HepG2 (cell line): ENCODE measurements around the gene NEDD4. TPM values are rescaled to one million over a fixed set of nuclear protein-coding genes. Genes with fewer than 3 reads are reported as not detected.
A peak's percentile ranks its signal among the peaks of the same experiment; 100 is the strongest.

Experiments
- AGO1 ChIP-seq: fragments of 200-400 bp; formaldehyde crosslinking; IDR thresholded peaks from 2 replicates; pipeline ENCODE4 v1.6.1; 2017; ENCODE audit warnings: mild to moderate bottlenecking, low read depth, low read length, moderate library complexity; ENCODE audit not compliant: poor library complexity, severe bottlenecking
- BHLHE40 ChIP-seq: IDR thresholded peaks from 2 replicates; pipeline ENCODE4 v1.6.1; 2011; ENCODE audit warnings: low read length, improper control_type of control experiment
- IRF2 ChIP-seq: IDR thresholded peaks from 2 replicates; pipeline ENCODE4 v1.6.1; 2018; ENCODE audit warnings: missing genetic modification reagents, missing compliant biosample characterization
- KLF12 ChIP-seq: sonication (generic); formaldehyde crosslinking; IDR thresholded peaks from 2 replicates; pipeline ENCODE4 v1.4.0; 2020; ENCODE audit warnings: missing genetic modification reagents, borderline replicate concordance
- NFKBIZ ChIP-seq: IDR thresholded peaks from 2 replicates; pipeline ENCODE4 v1.6.1; 2018; ENCODE audit warnings: missing genetic modification reagents, missing compliant biosample characterization
- REL ChIP-seq: sonication (generic); formaldehyde crosslinking; conservative IDR thresholded peaks from 2 replicates; pipeline ENCODE4 v1.8.0; 2022; ENCODE audit warnings: mild to moderate bottlenecking, missing genetic modification reagents, moderate library complexity
- SAFB2 ChIP-seq: sonication (generic); formaldehyde crosslinking; IDR thresholded peaks from 2 replicates; pipeline ENCODE4 v1.5.1; 2020; ENCODE audit warnings: missing genetic modification reagents, low read depth, mild to moderate bottlenecking, borderline replicate concordance
- ZNF878 ChIP-seq: sonication (generic); formaldehyde crosslinking; IDR thresholded peaks from 2 replicates; pipeline ENCODE4 v1.8.1; 2023; ENCODE audit warnings: mild to moderate bottlenecking, missing genetic modification reagents, moderate library complexity
- polyA plus RNA-seq, 8 experiments: library from polyadenylated mRNA; depleted of rRNA in 3 of 8; stranded (reverse) in 7 of 8; unstranded in 1 of 8; fragments of >200 nt; fragmentation: Illumina TruSeq in 4 of 8; extraction: Trizol in 4 of 8; gene quantifications; 2 replicates each; pipeline versions ENCODE4 v1.2.1 to v1.2.3, GENCODE V29; 2011 to 2016; ENCODE audit warnings: low read depth in 4 of 8, missing spikeins in 1 of 8, mixed read lengths in 1 of 8; ENCODE audit not compliant: insufficient read depth in 1 of 8
- total RNA-seq, 5 experiments: library from RNA; depleted of rRNA; stranded (reverse); fragments of >200 nt; fragmentation: Illumina TruSeq; extraction: Trizol; gene quantifications; 2 replicates each; pipeline ENCODE4 v1.2.3, GENCODE V29; 2016; ENCODE audit warnings: low read depth in 1 of 5
- TF ChIP-seq, protein P1 (sequence below): IDR thresholded peaks from 2 replicates; pipeline ENCODE4 v1.6.1; 2012; ENCODE audit warnings: low read length, improper control_type of control experiment
- TF ChIP-seq, protein P2 (sequence below): conservative IDR thresholded peaks from 2 replicates; pipeline ENCODE4 v1.6.1; 2018; ENCODE audit warnings: missing genetic modification reagents
- TF ChIP-seq, protein P3 (sequence below): sonication (generic); formaldehyde crosslinking; IDR thresholded peaks from 2 replicates; pipeline ENCODE4 v1.5.0; 2020; ENCODE audit warnings: missing genetic modification reagents
- TF ChIP-seq, protein P4 (sequence below): sonication (generic); formaldehyde crosslinking; IDR thresholded peaks from 2 replicates; pipeline ENCODE4 v1.4.0; 2020; ENCODE audit warnings: missing genetic modification reagents
- TF ChIP-seq, protein P5 (sequence below): sonication (generic); formaldehyde crosslinking; IDR thresholded peaks from 2 replicates; pipeline ENCODE4 v1.5.1; 2020; ENCODE audit warnings: mild to moderate bottlenecking, missing genetic modification reagents, borderline replicate concordance
- TF ChIP-seq, protein P6 (sequence below): sonication (generic); formaldehyde crosslinking; IDR thresholded peaks from 2 replicates; pipeline ENCODE4 v1.5.1; 2020; ENCODE audit warnings: mild to moderate bottlenecking, moderate library complexity, missing genetic modification reagents

NEDD4 gene
- total and polyA plus RNA-seq, 2 of the 13 experiments (the other 11 are each of a cell fraction or from before 2014, with no cell fraction given) = 10.4 to 13.0 TPM

DNA sequence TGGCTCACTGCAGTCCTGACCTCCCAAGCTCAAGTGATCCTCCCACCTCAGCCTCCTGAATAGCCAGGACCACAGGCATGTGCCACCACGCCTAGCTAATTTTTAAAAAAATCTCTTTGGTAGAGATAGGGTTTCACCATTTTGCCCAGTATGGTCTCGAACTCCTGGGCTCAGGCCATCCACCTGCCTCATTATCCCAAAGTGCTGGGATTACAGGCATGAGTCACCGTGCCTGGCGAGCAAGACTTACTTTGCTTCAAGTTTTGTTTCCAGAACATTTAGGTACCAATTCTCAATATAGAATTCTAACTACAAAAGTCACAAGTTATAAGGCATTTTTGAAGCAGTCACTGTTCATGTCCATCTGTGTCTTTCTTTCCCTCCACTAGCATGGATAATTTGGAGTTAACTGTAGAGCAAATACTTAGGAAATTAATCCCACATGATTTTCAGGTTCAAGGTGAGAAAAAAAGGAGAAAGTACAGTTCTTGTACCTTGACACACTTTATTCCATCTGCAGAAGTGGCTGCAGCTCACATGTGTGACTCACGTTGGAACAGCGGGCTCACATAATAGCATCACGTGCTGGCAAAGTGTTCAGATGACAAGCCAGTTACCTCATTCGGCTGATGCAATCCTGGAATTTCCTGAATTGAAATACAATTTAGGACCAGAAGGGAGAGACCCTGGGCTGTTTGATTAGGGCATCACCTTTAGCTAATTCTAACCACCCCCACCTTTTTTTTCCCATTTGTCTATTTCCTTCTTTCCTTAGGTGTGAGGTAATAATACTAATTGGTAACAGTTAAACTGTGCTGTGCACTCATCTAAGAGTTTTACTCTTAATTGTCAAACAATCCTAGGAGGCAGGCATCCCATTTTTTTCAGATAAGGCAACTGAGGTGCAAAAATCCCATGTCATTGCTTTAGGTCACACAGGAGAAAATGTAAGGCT, 46.9 kb upstream of the NEDD4 start (continued):
- peak; percentile 75; the same call in 1 of the 2 replicates for TF ChIP-seq NFKBIZ
- TF ChIP-seq REL (CRISPR knock-in tag) = no peak
- peak; percentile 99 for TF ChIP-seq BHLHE40
- TF ChIP-seq, protein P1, sequence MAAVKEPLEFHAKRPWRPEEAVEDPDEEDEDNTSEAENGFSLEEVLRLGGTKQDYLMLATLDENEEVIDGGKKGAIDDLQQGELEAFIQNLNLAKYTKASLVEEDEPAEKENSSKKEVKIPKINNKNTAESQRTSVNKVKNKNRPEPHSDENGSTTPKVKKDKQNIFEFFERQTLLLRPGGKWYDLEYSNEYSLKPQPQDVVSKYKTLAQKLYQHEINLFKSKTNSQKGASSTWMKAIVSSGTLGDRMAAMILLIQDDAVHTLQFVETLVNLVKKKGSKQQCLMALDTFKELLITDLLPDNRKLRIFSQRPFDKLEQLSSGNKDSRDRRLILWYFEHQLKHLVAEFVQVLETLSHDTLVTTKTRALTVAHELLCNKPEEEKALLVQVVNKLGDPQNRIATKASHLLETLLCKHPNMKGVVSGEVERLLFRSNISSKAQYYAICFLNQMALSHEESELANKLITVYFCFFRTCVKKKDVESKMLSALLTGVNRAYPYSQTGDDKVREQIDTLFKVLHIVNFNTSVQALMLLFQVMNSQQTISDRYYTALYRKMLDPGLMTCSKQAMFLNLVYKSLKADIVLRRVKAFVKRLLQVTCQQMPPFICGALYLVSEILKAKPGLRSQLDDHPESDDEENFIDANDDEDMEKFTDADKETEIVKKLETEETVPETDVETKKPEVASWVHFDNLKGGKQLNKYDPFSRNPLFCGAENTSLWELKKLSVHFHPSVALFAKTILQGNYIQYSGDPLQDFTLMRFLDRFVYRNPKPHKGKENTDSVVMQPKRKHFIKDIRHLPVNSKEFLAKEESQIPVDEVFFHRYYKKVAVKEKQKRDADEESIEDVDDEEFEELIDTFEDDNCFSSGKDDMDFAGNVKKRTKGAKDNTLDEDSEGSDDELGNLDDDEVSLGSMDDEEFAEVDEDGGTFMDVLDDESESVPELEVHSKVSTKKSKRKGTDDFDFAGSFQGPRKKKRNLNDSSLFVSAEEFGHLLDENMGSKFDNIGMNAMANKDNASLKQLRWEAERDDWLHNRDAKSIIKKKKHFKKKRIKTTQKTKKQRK = no peak
- TF ChIP-seq, protein P2, sequence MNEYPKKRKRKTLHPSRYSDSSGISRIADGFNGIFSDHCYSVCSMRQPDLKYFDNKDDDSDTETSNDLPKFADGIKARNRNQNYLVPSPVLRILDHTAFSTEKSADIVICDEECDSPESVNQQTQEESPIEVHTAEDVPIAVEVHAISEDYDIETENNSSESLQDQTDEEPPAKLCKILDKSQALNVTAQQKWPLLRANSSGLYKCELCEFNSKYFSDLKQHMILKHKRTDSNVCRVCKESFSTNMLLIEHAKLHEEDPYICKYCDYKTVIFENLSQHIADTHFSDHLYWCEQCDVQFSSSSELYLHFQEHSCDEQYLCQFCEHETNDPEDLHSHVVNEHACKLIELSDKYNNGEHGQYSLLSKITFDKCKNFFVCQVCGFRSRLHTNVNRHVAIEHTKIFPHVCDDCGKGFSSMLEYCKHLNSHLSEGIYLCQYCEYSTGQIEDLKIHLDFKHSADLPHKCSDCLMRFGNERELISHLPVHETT (CRISPR knock-in tag) = no peak
- TF ChIP-seq IRF2 = peak; percentile 54; the same call in 1 of the 2 replicates
- TF ChIP-seq ZNF878 (CRISPR knock-in tag) = peak; percentile 60; the same call in 1 of the 2 replicates
- no peak for TF ChIP-seq KLF12
- TF ChIP-seq, protein P3, sequence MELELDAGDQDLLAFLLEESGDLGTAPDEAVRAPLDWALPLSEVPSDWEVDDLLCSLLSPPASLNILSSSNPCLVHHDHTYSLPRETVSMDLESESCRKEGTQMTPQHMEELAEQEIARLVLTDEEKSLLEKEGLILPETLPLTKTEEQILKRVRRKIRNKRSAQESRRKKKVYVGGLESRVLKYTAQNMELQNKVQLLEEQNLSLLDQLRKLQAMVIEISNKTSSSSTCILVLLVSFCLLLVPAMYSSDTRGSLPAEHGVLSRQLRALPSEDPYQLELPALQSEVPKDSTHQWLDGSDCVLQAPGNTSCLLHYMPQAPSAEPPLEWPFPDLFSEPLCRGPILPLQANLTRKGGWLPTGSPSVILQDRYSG = no peak
- TF ChIP-seq, protein P4, sequence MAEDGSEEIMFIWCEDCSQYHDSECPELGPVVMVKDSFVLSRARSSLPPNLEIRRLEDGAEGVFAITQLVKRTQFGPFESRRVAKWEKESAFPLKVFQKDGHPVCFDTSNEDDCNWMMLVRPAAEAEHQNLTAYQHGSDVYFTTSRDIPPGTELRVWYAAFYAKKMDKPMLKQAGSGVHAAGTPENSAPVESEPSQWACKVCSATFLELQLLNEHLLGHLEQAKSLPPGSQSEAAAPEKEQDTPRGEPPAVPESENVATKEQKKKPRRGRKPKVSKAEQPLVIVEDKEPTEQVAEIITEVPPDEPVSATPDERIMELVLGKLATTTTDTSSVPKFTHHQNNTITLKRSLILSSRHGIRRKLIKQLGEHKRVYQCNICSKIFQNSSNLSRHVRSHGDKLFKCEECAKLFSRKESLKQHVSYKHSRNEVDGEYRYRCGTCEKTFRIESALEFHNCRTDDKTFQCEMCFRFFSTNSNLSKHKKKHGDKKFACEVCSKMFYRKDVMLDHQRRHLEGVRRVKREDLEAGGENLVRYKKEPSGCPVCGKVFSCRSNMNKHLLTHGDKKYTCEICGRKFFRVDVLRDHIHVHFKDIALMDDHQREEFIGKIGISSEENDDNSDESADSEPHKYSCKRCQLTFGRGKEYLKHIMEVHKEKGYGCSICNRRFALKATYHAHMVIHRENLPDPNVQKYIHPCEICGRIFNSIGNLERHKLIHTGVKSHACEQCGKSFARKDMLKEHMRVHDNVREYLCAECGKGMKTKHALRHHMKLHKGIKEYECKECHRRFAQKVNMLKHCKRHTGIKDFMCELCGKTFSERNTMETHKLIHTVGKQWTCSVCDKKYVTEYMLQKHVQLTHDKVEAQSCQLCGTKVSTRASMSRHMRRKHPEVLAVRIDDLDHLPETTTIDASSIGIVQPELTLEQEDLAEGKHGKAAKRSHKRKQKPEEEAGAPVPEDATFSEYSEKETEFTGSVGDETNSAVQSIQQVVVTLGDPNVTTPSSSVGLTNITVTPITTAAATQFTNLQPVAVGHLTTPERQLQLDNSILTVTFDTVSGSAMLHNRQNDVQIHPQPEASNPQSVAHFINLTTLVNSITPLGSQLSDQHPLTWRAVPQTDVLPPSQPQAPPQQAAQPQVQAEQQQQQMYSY = no peak
- no peak for TF ChIP-seq AGO1
- TF ChIP-seq SAFB2 = no peak
- TF ChIP-seq, protein P5, sequence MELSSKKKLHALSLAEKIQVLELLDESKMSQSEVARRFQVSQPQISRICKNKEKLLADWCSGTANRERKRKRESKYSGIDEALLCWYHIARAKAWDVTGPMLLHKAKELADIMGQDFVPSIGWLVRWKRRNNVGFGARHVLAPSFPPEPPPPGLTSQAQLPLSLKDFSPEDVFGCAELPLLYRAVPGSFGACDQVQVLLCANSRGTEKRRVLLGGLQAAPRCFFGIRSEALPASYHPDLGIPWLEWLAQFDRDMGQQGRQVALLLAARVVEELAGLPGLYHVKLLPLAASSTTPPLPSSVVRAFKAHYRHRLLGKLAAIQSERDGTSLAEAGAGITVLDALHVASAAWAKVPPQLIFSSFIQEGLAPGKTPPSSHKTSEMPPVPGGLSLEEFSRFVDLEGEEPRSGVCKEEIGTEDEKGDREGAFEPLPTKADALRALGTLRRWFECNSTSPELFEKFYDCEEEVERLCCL (CRISPR knock-in tag) = no peak
- TF ChIP-seq, protein P6, sequence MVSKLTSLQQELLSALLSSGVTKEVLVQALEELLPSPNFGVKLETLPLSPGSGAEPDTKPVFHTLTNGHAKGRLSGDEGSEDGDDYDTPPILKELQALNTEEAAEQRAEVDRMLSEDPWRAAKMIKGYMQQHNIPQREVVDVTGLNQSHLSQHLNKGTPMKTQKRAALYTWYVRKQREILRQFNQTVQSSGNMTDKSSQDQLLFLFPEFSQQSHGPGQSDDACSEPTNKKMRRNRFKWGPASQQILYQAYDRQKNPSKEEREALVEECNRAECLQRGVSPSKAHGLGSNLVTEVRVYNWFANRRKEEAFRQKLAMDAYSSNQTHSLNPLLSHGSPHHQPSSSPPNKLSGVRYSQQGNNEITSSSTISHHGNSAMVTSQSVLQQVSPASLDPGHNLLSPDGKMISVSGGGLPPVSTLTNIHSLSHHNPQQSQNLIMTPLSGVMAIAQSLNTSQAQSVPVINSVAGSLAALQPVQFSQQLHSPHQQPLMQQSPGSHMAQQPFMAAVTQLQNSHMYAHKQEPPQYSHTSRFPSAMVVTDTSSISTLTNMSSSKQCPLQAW = 0 out of 2 replicates have a peak, but pooled peaks have one; percentile 35
